Stimulated activated CD4-positive, alpha-beta T cell treated with anti-CD3 and anti-CD28 coated beads, Interleukin-15, amount 100 ng/mL, for 1 hour (primary cell): ENCODE results near the gene CD99L2.

Experiments used
- DNase-seq, 2 donors: peaks; one replicate each; pipeline ENCODE4 v3.0.0-alpha.2; 2020; ENCODE audit warnings: low read depth in 1 of 2, low spot score in 1 of 2

CD99L2 gene

DNA sequence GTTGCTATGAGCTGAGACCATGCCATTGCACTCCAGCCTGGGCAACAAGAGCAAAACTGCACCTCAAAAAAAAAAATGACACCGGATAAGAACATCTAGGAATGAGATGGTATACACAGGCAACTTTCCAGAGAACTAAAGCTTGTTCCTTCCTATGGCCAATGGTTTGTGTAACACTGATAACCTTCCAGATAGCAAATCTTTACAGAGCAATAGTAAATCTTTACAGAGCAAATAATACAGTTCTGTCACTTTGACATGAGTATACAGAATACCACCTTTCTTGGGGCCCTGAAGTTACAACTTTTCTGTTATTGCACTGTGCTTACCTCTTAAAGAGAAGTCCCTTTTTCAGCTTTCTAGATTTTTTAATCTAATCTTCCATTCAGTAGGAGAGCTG, 91.6 kb downstream of the CD99L2 start:
- no peak for DNase-seq

DNA sequence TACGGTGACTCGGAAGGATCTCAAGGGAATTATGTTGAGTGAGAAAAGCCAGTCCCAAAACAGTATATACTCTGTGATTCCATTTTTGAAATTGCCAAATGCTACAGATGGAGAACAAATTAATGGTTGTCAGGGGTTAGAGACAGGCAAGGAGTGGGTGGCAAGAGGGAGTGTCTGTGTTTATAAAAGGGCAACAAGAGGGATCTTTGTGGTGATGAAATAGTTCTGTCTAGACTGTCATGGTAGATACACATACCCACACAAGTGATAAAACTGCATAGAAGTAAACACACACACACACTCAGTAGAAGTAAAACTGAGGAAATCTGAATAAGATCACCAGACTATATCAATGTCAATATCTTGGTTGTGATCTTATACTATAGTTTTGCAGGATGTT, 92.7 kb downstream of the CD99L2 start:
- no peak for DNase-seq

DNA sequence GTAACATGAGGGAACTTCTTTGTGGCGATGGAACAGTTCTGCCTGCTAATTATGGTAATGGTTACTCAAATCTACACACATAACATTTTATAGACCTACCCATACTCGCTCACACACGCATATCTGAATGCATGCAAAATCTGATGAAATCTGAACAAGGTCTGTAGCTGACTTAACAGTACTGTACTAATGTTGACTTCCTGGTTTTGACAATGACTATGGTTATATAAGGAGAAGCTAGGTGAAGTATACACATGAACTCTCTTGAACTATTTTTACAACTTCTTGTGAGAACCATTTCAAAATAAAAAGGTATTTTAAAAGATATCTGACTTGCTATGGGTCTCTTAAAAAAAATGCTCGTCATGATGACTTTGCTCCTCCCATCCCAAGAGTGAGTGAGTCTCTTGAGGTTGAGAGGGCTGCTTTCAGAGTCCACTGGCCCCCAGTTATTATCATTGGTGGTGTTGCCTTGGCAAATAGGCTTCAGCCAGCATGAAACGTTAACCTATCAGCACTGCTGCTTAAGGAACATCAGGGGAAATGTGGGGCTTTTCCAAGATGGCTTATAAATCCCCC, 105.4 kb downstream of the CD99L2 start:
- no peak for DNase-seq

DNA sequence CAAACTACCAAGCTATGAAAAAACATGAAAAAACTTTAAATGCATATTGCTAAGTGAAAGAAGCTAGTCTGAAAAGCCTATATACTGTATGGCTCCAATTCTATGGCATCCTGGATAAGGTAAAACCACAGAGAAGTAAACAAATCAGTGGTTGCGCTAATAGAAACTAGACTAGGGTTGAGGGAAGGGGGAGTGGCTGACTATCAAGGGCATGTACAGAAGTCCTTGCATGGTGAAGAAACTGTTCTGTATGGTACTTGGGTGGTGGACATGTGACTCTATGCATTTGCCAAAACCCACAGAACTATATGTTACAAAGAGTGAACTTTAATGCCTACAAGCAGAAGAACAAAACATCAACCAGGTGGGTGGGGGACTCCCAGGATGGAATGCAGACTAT, 108.4 kb downstream of the CD99L2 start:
- DNase-seq: no peak

DNA sequence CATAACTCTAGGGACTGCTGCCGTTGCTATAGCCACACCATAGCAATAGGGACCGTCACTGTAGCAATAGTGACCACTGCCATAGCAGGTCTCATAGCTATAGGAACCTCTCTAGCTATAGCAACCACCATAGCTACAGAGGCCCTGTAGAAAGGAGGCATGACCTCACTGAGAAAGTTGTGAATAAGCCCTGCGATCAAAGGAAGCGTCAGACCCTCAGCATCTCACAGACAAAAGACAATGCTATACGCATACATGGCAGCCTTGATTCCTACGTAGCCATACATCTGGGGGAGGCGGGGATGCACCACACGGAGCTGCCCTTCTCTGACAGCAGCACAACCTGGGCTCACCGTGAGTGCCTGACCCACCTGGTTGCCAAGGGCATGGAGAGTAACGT, 116.8 kb downstream of the CD99L2 start:
- DNase-seq: no peak

DNA sequence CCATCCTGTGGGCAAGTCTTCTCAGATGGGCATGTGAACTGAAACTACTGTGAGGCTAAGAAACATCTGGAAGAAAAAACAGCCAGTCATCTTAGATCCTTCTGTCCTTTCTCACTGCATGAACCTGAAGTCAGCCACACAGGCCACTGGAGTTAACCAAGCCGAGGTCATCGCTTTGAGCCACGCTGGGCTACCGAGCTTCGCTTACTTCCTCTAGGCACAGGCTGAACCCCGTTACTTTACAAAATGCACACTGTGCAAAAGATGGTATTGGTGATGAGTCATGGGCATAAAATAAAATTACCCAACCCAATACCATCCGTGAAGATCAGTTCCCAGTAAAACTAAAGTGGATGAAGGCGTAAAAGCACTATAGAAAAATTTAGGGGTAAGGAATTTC, 119.1 kb downstream of the CD99L2 start:
- DNase-seq: no peak

DNA sequence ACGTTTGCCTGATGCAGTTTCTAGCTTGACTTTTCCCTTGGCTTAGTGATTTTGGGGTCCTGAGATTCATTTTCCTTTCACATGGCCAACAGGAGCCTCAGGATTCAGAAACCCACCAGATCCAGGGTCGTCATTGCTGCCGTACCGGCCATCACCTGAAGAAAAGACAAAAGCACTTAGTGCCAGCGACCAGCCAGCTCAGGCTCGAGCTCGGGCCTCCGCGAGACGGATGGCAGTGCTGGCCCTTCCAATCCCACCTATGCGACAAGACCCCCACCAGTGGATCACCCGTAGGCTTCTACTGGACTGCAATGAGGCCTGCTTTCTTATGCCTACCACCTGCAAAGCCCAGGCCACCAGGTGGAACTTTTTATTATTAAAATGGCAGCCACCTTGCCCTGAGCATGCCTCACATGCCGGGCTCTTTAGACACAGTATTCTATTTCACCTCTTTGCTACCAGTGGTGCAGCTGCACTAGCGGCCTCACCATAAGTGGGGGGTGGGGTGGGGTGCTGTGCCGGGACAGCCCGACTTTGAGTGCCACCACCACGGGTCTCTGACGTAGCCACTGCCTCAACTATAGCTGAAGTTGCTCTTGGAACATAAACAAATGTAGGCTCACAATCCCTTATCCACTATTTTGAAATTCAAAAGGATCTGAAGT, 121.0 kb downstream of the CD99L2 start:
- DNase-seq: no peak

DNA sequence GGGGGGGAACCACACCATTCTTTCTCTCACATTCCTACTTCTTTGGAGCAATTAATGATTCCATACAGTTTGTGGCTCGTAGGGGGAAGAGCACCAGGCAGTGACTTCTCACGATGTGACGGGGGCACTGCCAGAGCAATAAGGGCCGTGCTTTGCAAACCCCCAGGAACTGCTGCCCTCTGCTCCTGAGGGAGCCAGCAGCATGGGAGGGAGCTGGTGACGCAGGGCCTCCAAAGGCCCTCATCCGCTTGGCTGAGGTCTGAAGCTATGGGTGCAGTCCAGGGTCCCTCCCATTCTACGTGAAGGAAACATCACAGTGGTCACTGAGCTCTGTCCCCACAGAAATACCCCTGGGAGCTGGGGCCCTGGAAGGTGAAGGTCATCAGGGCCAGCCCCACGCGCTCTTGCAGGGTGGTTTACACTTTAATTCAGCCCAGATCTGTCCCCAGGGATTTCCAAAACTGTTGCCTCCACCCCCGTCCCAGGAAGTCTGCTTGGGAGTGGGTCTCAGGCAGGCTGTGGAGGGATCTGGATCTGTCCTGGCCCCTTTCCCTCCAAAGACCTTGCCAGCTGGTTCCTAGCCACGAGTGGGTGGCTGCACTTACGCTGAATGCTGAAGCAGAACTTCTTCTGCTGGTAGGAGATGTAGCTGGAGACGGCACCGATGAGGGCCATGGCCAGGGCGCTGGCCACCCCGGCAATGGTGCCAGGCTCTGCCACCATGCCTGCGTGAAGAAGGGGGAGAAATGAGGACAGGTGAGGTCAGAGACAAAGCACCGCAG, 122.7 kb downstream of the CD99L2 start:
- no peak for DNase-seq

DNA sequence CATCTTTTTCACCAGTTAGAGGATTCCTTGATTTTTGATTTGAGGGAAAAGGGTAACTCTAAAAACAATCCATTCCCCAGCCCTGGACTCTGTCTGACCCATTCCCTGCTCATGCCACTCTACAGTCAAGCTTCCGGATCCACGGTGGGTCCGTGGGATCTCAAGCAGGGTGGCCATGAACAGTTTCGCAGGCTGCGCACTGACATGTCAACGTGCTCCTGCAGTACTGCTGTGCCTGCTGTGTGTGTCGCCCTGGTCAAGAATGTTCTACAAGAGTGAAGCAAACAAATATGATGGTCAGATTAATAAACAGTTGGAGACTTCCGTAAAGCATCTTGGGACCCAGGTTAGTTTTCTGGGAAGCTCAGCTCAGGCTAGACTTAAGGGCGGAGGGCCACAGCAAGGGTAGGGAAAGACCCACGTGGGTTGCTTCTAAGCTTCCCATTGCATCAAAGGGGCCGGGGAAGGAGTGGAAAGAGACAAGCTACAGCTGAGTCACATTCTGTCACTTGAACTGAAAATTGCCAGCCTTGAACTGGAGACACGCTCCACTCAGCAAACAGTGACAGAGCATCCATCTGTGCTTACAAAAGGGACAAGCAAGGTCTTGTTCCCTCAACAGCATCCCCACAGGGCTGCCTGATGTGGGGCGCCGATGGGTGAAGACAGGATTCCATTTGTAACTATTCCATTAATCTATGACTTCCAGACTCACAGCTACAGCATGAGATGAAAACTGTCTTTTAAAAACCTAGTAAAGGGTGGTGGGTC, 123.5 kb downstream of the CD99L2 start:
- DNase-seq: no peak

DNA sequence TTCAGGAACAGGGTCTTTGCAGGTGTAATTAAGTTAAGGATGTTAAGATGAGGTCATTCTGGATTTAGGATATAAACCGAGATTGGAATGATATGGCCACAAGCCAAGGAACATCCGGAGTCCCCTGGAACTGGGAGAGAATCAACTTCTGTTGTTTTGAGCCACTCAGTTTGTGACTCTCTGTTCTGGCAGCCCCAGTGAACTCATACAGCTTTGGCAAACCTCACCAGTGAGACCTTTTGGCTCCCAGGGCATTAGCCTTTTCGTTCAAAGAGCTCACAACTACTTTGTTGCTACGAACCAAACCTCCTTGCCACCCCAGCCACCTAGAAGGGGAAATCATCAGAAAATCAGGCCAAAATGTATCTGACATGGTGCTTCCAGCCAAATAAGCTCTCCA, 124.8 kb downstream of the CD99L2 start:
- no peak for DNase-seq

DNA sequence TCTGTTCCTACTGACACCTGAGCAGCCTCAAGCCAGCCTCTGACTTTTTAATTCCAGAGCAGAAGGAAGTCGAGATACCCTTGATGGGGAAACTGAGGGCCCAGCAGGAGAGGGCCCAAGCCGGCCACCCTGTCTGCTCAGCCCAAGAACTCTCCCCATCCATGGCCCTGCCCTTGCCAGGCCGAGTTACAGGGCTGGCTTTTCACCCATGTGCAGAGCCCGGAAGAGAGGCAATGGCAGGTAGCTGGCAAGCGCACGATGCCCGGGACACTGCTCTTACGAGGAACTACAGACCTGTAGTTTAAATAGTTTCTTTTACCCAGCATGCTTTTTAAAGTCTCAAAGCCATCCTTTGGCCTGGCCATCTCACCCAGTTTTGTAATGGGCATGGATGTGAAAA, 125.4 kb downstream of the CD99L2 start:
- no peak for DNase-seq

DNA sequence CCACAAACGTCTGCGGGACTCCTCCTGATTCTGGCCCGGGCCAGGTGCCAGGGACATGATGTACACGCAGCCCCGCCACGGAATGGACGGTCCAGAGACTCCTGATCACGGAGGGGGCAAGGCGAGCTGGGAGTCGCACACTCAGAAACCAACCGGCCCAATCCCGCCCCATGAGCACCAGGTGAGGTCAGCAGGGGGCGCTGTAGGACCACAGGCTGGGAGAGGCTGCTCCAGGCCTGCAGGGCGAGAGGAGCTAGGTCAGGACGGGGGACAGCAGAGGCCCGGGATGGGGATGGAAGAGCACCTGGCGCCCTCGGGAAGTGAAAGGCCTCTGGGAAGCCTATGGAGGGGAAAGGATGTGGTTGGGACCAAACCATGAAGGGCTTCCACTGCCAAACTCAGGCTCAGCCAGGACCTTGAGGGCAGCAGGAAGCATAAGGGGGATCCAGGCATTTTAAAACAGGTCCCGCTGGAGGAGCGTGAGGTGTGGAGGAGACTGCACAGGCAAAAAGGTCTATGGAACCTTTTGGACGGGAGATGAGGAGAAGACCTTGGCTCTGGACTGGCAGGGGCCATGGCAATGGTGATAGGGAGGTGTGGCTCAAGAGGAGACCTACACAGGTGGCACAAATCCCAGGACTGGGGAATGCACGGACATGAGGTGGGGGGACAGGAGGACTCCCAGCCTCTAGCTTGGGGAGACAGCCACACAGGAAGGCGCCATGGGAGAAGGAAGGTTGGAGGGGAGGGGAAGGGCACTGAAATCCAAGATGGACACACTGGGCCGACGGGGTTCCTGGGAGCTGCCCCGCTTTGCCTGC, 126.1 kb downstream of the CD99L2 start:
- DNase-seq: peak; percentile 39 to 68

DNA sequence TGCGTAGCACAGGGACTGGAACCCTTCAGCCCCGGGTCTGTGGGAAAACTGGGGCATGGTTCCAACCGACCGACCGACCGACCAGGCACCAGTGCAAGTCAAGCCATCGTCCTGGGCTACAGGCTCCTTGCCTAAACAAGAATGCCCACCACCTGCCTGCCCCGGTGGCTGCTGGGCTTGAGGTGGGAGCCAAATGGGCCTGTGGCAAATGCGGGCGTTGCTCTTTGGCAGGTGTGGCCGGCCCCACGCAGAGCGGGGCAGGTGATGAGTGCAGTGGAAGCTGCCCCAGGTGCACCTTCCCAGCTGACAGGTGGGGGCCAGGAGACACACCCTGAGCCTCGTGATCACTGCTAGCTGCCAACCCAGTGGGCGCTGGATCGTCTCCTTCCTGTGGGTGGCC, 127.4 kb downstream of the CD99L2 start:
- DNase-seq: no peak

DNA sequence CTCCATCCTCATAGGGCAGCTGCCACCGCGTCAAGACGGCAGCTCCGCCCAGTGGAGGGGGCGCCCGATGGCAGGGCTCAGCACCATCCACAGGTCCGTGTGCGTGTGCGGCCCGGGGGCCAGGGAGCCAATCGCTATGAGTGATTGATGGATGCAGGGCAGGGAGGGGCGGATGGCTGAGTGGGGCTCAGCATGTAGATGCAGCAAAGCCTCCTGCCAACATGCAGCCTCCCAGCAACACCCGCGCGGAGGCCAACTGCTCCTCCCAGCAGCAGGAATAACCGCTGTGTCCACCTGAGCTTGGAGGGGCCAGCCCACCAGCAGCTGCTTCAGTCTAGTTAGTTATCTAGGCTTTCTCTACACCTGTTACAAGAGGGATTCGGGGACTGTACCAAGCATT, 127.8 kb downstream of the CD99L2 start:
- DNase-seq: no peak

DNA sequence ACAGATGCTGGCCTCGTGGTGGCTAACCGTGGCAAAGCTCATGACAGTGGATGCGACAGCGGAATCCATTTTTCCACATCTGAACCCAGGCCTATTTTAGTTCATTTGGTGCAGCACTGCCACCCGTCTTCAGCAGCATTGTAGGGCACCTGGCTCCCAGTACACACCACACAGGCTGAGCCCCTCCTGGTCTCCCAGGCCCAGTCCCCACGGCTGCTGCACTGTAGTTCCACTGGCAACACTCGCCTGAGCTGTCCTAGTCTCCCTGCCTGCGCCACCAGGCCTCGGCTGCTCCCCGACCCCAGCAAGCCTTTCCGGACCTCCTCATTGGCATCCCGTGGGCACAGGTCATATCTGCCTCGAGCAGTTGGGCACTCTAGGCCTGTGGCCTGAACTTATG, 129.1 kb downstream of the CD99L2 start:
- DNase-seq: no peak

DNA sequence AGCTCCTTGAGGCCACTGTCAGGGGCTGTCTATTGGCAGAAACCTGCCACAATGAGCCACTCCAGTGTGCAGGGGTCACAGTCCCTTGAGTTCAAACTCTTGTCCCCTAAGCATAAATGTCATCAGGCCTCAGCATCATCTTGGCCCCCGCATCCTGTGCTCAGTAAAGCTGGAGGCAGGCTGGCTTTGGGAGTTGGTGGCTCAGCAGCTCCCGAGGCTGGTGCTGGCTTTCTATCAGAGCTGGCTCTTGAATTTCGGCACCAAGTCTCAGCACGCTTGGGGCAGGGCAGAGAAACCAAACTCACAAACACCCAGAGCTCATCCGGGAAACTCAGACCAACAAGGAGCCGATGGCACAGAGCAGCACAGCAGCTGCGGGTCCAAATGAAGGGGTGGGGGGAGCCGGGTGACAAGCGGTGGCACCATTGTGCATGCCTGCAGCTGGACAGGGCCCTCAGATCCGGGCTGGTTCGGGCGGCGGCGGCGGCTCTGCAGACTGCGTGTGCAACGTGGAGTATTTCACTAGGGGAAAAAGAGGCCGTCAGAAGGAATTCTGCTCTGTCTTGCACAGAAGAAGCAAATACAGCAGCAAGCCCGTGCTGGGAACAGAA, 129.8 kb downstream of the CD99L2 start:
- no peak for DNase-seq

DNA sequence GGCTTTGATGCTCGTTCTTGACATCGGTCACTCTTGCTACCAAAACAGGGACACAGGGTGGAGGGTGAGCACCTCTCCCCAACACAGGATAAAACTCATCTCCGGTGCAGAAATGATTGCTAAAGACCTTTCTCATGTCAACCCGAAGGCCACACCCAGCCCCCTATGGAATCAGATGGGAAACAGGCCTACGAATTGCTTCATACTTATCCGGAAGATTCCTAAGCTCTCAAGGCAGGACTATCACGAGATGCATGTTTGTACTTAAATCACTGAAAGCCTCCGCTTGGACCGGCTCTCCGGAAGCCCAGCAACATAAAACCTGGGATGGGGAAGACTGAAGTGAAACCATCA, 130.4 kb downstream of the CD99L2 start:
- no peak for DNase-seq

DNA sequence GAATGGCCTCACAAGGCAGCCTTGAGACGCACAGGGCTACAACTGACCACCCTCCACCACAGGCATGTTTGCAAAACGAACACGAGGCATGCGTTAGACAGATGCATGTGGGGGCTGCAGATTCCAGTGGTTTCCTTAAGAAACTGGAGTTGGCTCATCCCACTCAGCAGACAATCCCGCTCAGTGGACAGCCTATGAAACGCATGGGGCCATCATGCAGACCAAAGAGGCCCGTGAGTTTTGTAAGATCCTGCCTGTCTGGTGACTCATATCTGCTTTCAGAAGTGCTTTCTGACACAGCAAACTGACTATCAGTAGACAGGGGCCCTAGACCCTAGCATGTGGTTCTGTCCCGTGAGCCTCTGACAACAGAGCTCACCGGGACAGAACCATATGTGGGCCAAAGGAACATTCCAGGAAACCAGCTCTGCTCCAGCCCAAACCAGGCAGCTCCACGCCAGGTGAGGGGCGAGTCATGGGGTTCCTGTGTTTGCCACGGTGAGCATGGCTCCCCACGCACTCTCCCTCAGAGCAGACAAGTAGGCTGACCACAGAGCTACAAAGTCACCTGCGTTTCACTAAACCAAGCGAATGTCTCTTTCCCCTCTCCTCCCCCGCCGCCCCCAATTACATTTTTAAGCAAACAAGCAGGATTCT, 130.9 kb downstream of the CD99L2 start:
- no peak for DNase-seq

DNA sequence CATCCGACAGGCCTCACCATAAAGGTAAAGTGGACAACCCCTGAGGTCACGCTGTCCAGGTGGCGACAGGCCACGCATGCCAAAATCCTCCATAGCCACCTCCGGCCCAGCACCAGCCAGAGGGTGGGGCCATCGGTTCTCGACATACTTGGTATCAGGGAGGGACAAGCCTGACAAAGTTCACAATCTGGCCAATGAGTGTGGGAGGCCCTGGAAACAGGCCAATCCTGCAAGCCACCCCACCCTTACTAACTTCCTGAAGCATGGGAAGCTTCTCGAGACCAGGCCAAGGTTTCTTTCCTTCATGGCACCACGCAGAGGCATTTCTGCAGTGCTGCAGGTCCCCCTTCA, 131.4 kb downstream of the CD99L2 start:
- DNase-seq: no peak

DNA sequence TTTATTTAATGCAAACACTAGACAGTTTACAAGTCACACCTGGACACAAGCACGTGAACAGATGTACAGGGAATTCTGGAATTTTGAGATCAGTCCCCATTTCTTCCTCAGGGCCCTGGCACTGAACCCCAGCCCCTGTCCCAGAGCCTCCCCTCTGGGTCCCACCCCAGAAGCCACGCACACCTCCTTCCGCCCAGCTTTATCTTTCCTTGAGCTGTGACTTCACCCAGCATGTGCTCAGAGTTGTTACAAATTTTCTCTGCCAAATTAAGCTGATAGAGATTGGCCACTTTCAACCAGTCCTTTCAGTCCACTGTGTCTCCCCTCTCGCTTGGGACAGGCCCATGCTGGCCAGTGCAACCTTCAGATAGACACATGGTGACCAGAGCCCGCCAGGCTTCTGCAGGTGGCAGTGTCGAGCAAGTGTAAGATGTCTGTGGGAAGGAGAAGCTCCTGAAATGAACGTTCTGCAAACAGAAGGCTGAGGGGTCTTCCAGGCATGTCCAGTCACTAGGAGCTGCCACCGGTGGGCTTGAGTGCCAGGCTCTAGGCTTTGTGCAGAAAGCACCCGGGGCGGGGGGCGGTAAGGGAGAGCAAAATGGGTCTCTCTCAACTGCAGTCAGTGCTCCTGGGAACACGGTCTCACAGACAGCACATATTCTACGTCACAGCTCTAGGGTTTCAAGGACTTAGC, 132.0 kb downstream of the CD99L2 start:
- no peak for DNase-seq
